ENCODE data around the gene METTL1. TPM values are rescaled to one million over a fixed set of nuclear protein-coding genes. Genes with fewer than 3 reads are reported as not detected.

The METTL1 gene
- total and polyA plus RNA-seq, 2 donors (not counting 1 experiment from before 2014, with no cell fraction given), result 9.1 to 9.2 TPM

GRCh38 chr12:57741413-57741789 lies 30.5 kb downstream of the METTL1 start:
- H2AFZ ChIP-seq (ENCODE audit: insufficient read depth, low read depth, low read length, poor library complexity, severe bottlenecking), result peak overlapping the region; percentile 65
- no peaks in the 10 kb centered on the region for H3K9me3 ChIP-seq (ENCODE audit: control extremely low read depth in 1 of 3, control insufficient read depth in 2 of 3, insufficient read depth in 1 of 3, low read length in 2 of 3)
- H3K9ac ChIP-seq (ENCODE audit: low read length), result peak overlapping the region; percentile 60
- no peak for ATAC-seq (ENCODE audit: low read depth)
- peaks cover 57% of the 10 kb centered on the region for H3K4me1 Mint-ChIP-seq
- peaks cover 0 to 24% of the 10 kb centered on the region in 2 experiments for H3K36me3 ChIP-seq (replicated peaks in 1 of 2; ENCODE audit: control extremely low read depth in 1 of 2, control insufficient read depth in 1 of 2, extremely low read depth in 1 of 2, insufficient read depth in 2 of 2, low read length in 1 of 2)
- TF ChIP-seq CTCF (IDR thresholded peaks at IDR 0.05), result no peak
- TF ChIP-seq EZH2 (IDR thresholded peaks at IDR 0.05; ENCODE audit: borderline replicate concordance, insufficient read depth, low read depth, low read length, poor library complexity, severe bottlenecking), result no peak
- H3K9me3 Mint-ChIP-seq (ENCODE audit: insufficient read depth), result no peaks in the 10 kb centered on the region
- peak overlapping the region; percentile 71 for H3K4me2 ChIP-seq (replicated peaks; ENCODE audit: low read depth, low read length, poor library complexity, severe bottlenecking)
- peaks cover 43 to 62% of the 10 kb centered on the region in 2 donors for H3K4me1 ChIP-seq (ENCODE audit: control insufficient read depth in 2 of 2, insufficient read depth in 2 of 2, low read length in 2 of 2)
- no peaks in the 10 kb centered on the region for H3K27me3 ChIP-seq (replicated peaks in 1 of 4; ENCODE audit: control extremely low read depth in 1 of 4, control insufficient read depth in 3 of 4, insufficient read depth in 4 of 4, low read length in 3 of 4)
- whole genome bisulfite sequencing (ENCODE audit: insufficient coverage), result 10% methylated on average over 1 of the region's 1 CpG
- H4K20me1 ChIP-seq (ENCODE audit: control insufficient read depth, insufficient read depth, low read length, poor library complexity, severe bottlenecking), result peaks cover 44% of the 10 kb centered on the region
- CTCF ChIA-PET, result interaction anchor here (0.7 to 4.0 kb wide), 13 partner anchors 11 to 158 kb away, joined by 3 to 21 read pairs (median 6); partner anchors contain the start of genes B4GALNT1, CDK4, CYP27B1 and EEF1AKMT3
- H3K27me3 Mint-ChIP-seq, result no peaks in the 10 kb centered on the region
- intact Hi-C loops (cut with micrococcal nuclease), result loop anchor here (5.0 kb wide), 2 partner anchors 41 to 109 kb away; partner anchors contain the start of genes B4GALNT1 and TSFM
- POLR2A ChIA-PET, result interaction anchor here (0.6 to 1.5 kb wide), 4 partner anchors 9 to 301 kb away, joined by 3 to 5 read pairs (median 3); no protein-coding TSS in a partner anchor
- peak overlapping the region; percentile 84 for H3K4me3 Mint-ChIP-seq
- H3K27ac ChIP-seq (ENCODE audit: low read length in 2 of 2), result peak overlapping the region; percentile 45 to 70
- peak overlapping the region; percentile 83 for H3K27ac Mint-ChIP-seq
- H3K79me2 ChIP-seq (ENCODE audit: control insufficient read depth, insufficient read depth, low read length), result peaks cover 78% of the 10 kb centered on the region
- H3K4me3 ChIP-seq (ENCODE audit: control extremely low read depth in 1 of 5, extremely low read depth in 1 of 5, insufficient read depth in 1 of 5, low read depth in 2 of 5, low read length in 4 of 5), result peak overlapping the region; percentile 43 to 79 (median 62)
- DNase-seq, result no peak
